AG10803 (cell line): ENCODE measurements around the gene GPC5.
"Not testable (repeated sequence)": the region's sequence is repeated elsewhere in the genome, so short reads cannot be mapped to it uniquely, and the experiment has no call there.

ENCODE experiments used
- DNase-seq: peaks from one replicate; pipeline ENCODE4 v3.0.0; 2010; ENCODE audit warnings: low read depth
- H3K4me3 ChIP-seq: 2 replicates; pipeline ENCODE4 v1.5.1; 2011; ENCODE audit warnings: mild to moderate bottlenecking, low read length, control low read depth
- TF ChIP-seq, protein P1 (sequence below): conservative IDR thresholded peaks from 2 replicates; pipeline ENCODE4 v1.5.1; 2011; ENCODE audit warnings: mild to moderate bottlenecking, low read length, control low read depth, inconsistent platforms

GPC5 gene

DNA sequence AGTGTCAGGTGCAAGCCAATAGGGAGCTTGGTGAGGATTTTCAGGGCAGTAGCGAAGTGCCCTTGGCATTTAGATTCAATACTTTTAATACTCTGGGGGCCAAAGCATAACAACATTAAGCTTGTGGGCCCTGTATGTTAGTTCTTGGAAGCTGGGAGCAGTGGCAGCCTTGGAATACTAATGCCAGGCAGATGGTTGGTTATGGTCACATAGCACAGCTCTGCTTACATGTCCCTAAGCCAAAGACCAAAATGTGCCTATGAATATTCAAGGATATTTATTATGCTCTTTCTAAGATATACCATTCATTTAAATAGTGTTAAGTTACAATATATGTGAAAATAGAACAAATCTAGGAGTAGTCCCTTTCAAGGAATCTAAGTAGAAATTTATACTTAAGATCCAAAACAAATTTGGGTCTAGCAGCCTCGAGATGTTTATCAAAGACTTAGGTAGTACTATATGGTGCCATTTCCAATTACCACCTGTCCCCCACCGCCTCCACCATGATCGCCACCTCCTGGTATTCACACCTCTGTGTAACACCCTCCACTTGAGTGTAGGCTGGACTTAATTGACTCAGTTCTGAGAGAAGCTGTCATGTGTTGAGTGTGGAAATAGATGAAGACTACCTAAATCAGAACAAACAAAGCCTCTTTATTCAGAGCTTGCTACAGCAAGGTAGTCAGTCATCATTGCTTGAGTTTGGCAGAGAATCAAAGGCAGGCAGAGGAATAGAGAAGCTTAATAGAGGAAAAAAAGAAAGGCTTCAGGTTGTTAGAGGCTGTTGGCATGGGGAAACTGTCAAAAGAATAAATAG, 261.0 kb downstream of the GPC5 start:
- DNase-seq: no peak
- TF ChIP-seq, protein P1, sequence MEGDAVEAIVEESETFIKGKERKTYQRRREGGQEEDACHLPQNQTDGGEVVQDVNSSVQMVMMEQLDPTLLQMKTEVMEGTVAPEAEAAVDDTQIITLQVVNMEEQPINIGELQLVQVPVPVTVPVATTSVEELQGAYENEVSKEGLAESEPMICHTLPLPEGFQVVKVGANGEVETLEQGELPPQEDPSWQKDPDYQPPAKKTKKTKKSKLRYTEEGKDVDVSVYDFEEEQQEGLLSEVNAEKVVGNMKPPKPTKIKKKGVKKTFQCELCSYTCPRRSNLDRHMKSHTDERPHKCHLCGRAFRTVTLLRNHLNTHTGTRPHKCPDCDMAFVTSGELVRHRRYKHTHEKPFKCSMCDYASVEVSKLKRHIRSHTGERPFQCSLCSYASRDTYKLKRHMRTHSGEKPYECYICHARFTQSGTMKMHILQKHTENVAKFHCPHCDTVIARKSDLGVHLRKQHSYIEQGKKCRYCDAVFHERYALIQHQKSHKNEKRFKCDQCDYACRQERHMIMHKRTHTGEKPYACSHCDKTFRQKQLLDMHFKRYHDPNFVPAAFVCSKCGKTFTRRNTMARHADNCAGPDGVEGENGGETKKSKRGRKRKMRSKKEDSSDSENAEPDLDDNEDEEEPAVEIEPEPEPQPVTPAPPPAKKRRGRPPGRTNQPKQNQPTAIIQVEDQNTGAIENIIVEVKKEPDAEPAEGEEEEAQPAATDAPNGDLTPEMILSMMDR: no peak
- no peak overlapping the region for H3K4me3 ChIP-seq

DNA sequence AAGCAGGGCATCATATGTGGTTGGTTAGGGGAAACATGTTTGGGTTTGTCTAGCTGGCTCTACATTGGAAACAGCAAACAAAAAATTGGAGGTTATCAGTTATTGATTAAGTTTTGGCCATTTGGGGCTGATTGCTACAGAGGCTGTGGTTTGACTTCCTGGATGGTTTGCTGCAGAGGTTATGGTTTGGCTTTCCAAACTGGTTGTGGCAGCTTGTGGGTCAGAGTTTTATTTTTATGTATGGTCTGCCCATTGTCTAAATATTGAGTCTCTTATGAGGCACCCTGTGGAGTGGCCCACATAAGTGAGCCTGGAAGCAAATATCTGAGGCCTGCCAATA, 261.6 kb downstream of the GPC5 start:
- no peak for DNase-seq
- TF ChIP-seq, protein P1: no peak

DNA sequence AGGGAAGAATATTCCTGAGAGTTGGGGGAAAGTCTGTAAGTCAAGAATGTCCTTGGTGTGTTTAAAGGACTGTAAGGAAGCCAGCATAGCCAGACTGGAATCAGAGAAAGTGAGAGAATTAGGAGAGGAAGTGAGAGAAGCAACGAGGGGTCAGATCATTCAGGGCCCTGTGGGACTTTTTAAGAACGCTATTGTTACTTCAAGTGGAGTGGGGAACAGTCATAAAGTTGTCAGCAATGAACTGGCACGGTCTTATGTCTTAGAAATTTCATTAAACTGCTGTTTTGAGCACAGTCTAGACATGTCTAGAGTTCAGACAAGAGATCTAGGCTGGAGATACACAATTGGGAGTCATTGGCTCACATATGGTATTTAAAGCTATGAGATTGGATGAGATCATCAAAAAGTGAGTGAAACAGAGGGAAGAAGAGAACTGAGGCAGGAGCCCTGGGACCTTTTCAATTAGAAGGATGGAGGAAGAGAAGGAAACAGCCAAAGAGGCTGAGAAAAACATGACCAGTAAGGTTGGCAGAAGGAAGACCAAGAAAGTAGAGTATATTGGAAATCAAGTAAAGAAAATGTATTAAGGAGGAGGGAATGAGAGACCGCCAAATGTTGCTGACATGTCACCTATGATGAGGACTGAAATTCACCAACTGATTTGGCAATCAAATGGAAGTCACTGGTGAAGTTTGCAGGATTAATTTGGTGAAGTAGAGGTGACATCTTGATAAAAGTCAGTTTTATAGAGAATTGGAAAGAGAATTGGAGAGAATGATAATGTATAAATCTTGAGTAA, 263.5 kb downstream of the GPC5 start:
- H3K4me3 ChIP-seq: no peak overlapping the region

More for the DNA sequence above, 261.6 kb downstream of the GPC5 start:
- no peak overlapping the region for H3K4me3 ChIP-seq

DNA sequence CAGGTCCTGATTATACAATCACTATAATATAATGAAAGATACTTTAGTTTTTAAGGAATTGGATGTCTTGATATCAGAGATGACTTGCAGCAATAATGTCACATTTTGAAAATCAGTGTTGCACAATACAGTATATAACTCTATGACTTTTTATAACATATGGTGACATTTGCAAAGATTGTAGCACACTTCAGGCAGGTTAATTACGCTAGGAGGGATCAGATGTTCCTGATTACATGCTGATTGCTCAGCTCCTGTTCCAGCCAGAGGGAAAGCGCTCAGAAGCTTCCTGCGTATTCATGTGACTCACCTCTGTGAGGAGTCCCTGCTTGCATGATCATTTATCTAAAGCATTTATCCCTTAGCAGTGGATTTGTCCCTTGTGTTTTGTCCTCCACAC, 265.6 kb downstream of the GPC5 start:
- DNase-seq: no peak
- no peak overlapping the region for H3K4me3 ChIP-seq
- TF ChIP-seq, protein P1: no peak

More for the DNA sequence above, 263.5 kb downstream of the GPC5 start:
- DNase-seq: no peak
- TF ChIP-seq, protein P1: no peak

DNA sequence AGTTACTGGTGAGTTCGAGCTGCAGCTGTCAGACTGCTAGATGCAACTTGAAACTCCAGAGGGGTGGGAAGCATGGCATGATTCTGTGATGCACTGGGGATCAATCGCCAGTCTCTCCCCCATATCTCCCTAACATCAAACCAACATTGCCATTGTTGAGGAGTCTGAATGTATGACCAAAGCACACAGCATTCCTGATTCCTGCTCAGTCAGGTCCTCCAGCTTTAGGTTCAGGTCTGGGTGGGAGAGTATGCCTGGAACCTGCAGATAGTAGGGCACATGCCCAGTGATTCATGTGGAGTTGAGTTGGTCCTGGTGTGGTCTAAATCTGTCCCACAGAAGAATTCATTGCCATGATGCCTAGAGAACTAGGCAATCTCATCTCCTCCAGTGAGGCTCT, 269.1 kb downstream of the GPC5 start:
- DNase-seq: no peak
- TF ChIP-seq, protein P1: no peak
- H3K4me3 ChIP-seq: no peak overlapping the region

DNA sequence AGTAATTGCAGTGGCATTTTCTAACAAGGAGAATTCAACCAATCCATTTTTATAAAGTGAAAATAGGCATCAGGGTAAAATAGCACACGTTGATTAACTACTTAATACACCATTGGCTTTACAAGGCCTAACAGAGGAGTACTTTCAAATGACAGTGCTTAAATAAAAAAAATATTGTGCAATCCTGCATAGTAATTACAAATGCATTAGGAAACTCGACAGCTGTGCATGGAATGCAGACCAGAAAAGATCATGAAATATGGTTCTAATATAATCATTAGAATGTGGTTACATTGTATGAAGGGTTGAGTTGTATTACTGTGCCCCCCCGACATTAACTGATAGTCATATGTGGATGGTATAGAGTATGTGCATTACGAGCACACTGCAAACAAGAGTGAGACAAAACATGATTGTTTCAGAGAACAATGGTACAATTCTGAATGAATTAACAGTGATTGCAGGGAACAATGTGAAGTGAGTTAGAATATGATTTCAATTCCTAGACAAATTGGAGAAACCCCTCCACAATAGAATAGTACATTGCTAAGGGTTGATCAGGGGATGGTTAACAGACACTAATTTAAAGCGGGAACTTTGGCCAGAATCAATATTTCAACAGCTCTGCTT, 270.6 kb downstream of the GPC5 start:
- no peak overlapping the region for H3K4me3 ChIP-seq
- DNase-seq: no peak
- TF ChIP-seq, protein P1: no peak

DNA sequence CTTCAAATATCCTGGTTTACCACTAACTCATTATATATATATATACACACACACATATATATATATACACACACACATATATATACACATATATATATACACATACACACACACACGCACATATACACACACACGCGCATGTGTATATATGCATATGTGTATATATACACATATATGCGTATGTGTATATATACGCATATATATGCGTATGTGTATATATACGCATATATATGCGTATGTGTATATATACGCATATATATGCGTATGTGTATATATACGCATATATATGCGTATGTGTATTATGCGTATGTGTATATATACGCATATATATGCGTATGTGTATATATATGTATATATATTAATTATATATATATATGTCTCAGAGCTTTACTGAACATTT, 275.9 kb downstream of the GPC5 start:
- DNase-seq, H3K4me3 ChIP-seq: not testable (repeated sequence)
